ENCODE measurements around the gene ARID1B.

DNA sequence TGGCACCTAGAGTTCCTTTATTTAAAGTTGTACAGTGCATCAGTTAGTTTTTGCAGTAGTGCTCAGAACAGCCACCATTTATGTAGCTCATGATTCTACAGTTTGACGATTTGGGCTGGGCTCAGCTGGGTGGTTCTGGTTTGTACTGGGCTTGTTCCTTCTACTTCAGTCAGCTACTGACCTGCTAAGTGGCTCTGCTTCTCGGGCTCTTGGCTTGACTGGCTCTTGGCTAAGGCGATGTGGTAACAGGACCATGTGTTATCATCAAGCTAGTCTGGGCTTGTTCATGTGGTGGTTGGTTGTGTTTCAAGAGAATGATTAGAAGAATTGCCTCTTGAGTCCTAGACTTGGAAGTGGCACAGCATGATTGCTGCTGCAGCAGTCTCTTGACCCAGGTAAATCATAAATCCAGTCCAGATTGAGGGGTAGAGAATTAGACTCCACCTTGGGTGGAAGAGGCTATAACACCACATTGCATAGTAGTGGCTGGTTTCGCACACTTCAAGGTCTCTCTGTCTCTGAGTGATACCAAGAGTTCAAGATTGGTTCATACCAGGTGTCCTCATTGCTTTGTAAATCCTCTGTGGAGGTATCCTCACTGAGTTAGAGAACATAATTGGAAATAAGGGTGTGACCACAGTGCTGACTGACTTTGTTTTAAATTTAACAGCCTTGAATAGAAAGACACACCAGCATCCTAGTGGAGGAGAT, 253.0 kb downstream of the ARID1B start:
- no peak for TF ChIP-seq CTCF (conservative IDR thresholded peaks at IDR 0.05; ENCODE audit: low read depth, low read length)
- TF ChIP-seq EZH2 (IDR thresholded peaks at IDR 0.05; ENCODE audit: borderline replicate concordance, low read depth, low read length, poor library complexity, severe bottlenecking) = no peak
